ENCODE measurements around the gene ZNF766.
"Not testable (repeated sequence)": the region's sequence is repeated elsewhere in the genome, so short reads cannot be mapped to it uniquely, and the experiment has no call there.

GRCh38 chr19:52265556-52265955, 3.8 kb upstream of the ZNF766 start:
- TF ChIP-seq CTCF (IDR thresholded peaks at IDR 0.05; ENCODE audit: insufficient read depth, low read depth, low read length); EZH2 (IDR thresholded peaks at IDR 0.05; ENCODE audit: insufficient read depth, low read length): not testable (repeated sequence)
